GM18951 (cell line): ENCODE data around the gene STRADB.

ENCODE experiments used
- POLR2A ChIP-seq: IDR thresholded peaks from 4 replicates; pipeline ENCODE4 v1.6.1; 2011; ENCODE audit warnings: mild to moderate bottlenecking; ENCODE audit not compliant: insufficient read length, insufficient read depth; ENCODE audit errors: extremely low read depth
- in situ Hi-C: fragments of 300-500 bp; cut with MboI; formaldehyde crosslinking; loops from one replicate; pipeline ENCODE4 v1.12.0; 2022; ENCODE audit warnings: low sequenced_read_pairs, mixed read lengths, inconsistent platforms; ENCODE audit not compliant: unreplicated experiment

Gene STRADB

DNA sequence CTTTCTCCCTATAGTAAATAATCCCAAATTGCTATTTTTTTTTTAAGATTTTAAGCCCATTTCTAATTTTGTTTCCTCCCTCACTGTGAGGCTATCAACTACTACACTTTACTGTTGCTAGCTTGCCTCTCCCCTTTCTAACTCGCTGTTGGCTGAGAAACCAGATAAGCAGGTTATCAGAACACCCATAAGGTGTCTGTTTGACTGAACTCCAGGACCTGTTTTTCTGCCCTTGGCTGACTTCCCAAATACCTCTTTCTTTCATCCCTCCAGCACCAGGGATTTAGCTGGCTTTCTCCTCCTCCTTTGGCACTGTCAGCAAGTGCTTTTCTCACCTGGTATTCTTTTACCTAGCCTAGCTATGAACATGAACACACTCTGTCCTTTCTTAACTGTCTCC, 11.4 kb upstream of the STRADB start:
- in situ Hi-C loops, result no loop called here
- TF ChIP-seq POLR2A, result no peak

DNA sequence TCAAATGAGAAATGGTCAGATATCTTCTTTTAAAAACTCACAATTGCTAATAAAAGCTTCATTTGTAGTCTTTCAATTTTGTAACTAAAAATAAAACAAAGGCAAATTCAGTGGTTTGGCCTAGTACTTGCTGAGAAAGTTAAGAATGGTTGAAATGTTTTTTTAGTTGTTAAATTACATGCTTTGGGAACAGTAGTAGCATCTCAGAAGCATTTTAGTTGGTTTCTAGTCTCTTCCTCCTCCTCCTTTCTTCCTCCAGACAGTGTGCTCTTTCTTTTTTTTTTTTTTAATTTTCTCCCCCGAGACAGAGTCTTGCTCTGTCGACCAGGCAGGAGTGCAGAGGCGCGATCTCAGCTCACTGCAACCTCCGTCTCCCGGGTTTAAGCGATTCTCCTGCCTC, 10.1 kb upstream of the STRADB start:
- no peak for TF ChIP-seq POLR2A
- in situ Hi-C loops, result no loop called here

DNA sequence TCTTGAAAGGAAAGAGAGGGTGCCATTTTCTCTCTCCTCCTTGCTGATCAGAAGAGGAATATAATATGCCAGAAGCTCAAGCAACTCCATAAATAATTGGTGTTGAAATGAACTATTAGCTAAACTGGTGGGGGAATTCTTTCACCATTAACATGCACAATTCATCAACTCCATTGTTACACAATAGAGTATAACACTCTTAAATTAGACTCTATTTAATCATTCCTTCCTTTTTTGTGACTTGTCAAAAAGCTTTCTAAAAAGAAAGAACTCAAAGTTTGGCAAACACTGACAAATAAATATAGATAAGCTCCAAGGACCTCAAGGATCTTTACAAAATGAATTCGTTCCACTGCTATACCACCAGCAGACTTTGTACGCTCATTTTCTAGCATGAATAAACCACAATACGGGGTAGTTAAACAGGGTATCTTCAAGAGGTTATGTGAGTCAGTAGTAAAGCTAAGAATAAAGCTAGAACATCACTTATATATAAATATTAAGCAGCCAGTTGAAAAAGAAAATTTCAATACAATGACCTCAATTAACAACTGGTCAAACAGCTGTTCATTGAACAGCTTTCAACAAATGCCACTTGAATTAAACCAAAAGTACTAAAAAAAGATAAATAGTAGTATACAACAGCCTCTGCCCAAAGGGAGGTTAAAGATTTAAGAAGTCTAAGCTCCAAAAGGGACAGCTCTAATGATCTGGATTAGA, 6.6 kb upstream of the STRADB start:
- in situ Hi-C loops, result no loop called here
- TF ChIP-seq POLR2A, result no peak

DNA sequence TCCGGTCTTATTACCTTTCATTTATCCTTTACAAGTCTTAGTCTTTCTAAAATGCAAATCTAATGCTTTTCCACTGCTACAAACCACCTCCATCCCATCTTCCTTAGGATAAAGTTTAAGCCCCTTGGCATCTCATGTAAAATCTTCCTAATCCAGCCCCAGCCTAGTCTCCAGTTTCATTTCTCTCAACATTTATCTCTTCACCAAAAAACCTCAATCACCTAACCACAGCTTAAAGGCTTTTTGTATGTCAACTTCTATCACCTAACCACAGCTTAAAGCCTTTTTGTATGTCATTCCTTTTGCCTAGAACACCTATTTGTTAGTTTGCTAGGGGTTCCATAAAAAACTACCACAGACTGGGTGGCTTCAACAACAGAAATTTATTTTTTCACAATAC, 4.5 kb upstream of the STRADB start:
- TF ChIP-seq POLR2A, result no peak
- in situ Hi-C loops, result no loop called here

DNA sequence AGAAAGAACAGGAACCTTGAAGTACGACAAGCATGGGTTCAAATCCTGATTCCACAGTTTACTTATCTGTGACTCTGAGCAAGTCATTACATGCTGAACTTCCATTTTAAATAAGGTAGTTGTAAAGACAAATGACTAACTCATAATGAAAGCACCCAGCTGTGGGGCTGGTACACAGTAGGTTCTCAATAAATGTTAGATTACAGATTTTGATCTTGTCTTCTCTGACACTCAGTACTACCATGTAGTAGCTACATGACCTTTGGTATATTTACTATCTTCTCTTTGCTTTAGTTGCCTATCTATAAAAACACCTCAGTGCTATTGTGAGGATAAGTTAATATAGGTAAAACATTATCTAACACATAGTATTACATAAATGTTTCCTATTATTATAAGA, 3.5 kb upstream of the STRADB start:
- in situ Hi-C loops, result no loop called here
- TF ChIP-seq POLR2A, result no peak

DNA sequence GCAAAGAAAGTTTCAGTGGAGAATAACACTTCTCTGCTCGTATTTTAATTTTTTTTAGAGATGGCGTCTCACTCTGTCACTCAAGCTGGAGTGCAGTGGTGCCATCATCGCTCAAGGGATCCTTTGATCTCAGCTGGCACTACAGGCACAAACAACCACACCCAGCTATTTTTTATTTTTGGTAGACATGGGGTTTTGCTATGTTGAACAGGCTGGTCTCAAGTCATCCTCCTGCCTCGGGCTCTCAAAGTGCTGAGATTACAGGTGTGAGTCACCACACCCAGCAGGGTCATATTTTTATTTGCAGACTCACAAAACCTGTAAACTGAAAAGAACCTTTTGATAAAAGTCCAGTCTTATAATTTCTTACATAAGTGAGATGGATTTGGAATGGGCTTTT, 2.8 kb upstream of the STRADB start:
- in situ Hi-C loops, result no loop called here
- no peak for TF ChIP-seq POLR2A

DNA sequence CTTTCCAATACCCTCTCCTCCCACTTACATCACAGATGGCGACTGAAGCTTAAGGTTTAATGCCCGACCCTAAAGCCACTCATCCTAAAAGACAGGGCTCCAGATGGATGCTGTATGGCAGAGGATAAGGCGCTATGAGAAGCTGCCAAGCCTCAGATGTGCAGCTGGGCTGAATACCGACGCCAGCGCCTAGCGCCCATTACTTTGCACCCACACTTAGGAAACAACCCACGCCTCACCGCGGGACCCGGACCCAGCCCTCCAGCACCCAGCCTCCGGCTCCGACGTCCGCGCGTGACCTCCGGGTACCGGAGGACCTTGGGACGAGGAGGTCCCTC, 617 bp upstream of the STRADB start:
- TF ChIP-seq POLR2A, result no peak
- in situ Hi-C loops, result no loop called here

DNA sequence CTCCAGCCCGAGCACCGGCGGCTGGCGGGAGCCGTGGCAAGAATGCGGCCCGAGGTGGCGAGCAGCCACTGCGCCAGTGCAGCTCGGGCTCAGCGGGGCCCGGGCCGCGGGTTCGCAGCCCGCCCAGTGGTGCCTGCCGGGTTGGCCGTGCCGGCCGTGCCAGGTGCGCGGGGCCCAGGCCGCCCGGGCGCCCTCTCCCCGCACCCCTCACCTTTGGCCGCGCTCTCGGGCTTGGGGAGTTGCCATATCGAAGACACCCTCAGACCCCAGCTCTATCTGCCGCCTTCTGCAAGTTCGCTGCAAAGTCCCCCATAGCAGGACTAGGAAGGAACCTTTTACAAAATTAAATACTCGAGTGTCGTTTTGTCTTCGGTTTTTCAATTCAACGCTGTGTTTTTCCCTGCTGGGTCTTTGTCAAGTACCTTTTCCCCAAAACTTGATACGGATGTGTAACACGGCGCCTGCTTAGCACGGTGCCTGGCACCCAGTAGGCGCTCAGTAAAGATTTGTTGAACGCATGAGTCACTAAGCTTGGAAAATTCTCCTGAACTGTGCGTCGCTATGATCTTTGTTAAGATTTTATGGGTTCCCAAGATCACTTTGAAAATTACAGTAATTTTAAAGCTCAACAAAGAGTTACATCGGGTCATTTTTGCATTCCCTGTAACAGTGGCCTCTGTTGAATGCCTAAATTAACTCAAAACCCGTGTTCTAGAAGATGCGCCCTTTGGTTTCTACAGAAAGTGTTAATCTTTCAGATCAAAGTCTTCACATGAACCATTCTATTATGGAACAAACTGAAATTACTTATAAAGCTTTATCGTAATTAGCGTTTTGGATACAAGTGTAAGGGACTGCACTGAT, 750 bp downstream of the STRADB start:
- in situ Hi-C loops, result no loop called here
- TF ChIP-seq POLR2A, result no peak

DNA sequence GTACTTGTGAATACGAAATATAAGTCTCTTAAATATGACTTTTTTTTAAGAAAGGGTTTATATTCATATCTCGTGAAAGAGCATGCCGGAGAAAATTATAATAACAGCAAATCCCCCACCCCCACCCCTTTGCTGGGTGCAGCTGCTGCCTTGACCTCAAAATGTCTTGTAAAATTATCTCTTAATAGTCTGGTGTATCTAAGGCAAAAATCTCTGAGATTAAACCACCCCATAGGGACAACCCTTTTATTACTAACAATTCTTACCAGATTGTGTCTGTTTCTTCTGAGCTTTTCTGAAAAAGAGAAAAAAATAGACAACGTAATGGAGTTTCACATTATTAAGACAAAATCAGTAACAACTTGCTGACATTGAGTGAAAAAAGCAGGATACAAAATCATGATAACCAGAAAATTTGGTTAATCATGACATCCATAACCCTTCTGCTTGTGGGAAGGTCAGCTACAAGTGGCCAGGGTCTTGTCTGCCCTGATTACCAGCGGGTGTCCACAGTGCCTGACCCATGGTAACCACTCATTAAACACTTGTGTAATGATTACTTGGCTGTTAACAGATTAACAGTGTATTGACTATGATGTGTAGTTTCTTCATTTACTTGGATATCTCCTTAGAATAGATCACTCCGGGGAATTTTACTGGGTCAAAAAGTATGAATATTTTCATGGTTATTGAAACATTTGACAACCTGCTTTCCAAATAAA, 1.5 kb downstream of the STRADB start:
- no peak for TF ChIP-seq POLR2A
- in situ Hi-C loops, result no loop called here

DNA sequence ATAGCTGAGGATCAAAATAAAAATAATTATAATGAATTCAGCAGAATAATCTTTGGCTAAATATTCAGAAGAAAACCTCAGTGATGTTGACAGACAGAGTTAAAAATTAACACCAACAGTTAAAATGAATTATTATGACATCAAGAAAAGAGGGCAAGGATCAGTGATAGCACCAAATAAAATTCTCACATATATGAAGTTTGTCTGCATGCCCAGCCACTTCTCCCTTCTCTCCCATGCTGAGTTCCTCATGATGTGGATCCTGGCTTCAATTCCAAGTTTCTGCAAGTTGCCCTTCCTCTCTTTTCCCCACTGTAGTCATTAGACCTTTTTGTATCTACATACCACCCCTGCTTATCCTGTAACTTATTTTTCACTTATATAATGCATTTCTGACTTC, 6.8 kb downstream of the STRADB start:
- in situ Hi-C loops, result no loop called here
- TF ChIP-seq POLR2A, result no peak

DNA sequence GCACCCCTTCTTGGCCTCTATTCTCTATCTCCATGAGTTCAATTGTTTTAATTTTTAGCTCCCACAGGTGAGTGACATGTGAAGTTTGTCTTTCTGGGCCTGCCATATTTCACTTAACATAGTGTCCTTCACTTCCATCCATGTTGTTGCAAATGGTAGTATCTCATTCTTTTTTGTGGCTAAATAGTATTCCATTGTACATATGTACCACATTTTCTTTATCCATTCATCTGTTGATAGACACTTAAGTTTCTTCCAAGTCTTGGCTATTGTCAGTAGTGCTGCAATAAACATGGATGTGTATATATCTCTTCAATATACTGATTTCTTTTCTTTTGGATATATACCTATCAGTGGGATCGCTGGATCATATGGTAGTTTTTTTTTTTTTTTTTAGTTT, 9.0 kb downstream of the STRADB start:
- no peak for TF ChIP-seq POLR2A
- in situ Hi-C loops, result no loop called here

DNA sequence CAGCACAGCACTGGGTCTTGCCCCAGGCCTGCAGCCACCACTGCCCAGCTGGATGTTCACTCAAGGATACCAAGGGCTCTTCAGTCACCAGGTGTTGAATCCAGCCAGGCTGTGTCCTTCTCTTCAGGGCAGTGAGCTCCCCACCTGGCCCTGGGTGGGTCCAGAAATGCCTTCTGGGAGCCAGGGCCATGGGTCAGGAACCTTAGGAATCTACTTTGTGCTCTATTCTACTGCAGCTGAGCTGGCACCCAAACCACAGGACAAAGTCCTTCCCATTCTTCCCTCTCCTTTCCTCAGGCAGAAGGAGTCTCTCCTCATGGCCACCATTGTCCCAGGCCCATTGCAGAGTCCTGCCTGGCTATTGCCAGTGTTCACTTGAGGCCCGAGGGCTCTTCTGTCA, 13.0 kb downstream of the STRADB start:
- in situ Hi-C loops, result no loop called here

DNA sequence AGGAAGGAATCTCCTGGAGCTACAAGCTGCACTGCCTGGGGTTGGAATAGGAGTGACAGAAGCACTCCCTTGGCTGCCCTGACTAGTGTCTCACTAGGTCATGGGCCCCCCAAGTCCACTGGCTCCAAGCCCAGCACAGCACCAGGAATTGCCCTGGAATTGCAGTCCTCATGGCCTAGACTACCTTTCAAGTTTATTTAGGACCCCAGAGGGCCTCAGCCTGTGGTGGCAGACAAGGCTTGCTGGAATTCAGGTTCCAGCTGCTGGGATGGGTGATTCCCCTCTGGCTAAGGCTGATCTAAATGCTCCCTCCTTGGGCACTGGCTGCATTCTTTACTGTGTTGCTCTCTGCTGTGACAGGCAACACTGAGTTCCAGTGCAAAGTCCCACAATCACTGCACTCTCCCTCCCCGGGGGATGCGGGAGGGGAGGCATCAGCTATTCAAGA, 14.0 kb downstream of the STRADB start:
- in situ Hi-C loops, result no loop called here
- TF ChIP-seq POLR2A, result no peak

More for the DNA sequence above, 13.0 kb downstream of the STRADB start:
- TF ChIP-seq POLR2A, result no peak
